GM21367 (cell line): ENCODE measurements around the gene IL4I1.

Experiments used
- ATAC-seq: cut with Tn5 transposase; IDR thresholded peaks from one replicate; pipeline ENCODE4 v1.9.1; 2021; ENCODE audit not compliant: unreplicated experiment

The IL4I1 gene

GRCh38 chr19:49895566-49896297 is 955 bp downstream of the IL4I1 start:
- ATAC-seq: no peak

GRCh38 chr19:49894879-49895565 is 1.7 kb downstream of the IL4I1 start:
- no peak for ATAC-seq

GRCh38 chr19:49894011-49894664 is 2.5 kb downstream of the IL4I1 start:
- no peak for ATAC-seq

DNA sequence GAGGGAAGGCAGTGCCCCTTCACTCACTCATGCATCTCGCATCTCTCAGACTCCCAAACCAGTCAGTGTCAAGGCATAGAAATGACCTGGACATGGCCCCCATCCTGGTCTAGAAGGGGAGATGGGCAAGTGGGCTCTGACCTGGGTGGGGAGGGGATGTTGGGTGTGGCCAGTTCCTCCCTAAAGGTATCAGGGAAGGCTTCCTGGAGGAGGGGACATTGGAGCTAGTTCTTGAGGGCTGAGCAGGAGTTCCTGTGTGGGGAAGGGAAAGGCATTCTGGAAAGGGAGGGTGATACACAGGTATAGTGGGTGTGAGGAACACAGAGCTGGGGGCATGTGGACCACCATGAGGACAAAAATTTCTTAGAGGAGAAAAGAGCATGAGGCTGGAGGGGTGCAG is 4.0 kb downstream of the IL4I1 start:
- no peak for ATAC-seq

- no peak for ATAC-seq
These were observed 5.3 kb downstream of the IL4I1 start for GRCh38 chr19:49891393-49891792.

DNA sequence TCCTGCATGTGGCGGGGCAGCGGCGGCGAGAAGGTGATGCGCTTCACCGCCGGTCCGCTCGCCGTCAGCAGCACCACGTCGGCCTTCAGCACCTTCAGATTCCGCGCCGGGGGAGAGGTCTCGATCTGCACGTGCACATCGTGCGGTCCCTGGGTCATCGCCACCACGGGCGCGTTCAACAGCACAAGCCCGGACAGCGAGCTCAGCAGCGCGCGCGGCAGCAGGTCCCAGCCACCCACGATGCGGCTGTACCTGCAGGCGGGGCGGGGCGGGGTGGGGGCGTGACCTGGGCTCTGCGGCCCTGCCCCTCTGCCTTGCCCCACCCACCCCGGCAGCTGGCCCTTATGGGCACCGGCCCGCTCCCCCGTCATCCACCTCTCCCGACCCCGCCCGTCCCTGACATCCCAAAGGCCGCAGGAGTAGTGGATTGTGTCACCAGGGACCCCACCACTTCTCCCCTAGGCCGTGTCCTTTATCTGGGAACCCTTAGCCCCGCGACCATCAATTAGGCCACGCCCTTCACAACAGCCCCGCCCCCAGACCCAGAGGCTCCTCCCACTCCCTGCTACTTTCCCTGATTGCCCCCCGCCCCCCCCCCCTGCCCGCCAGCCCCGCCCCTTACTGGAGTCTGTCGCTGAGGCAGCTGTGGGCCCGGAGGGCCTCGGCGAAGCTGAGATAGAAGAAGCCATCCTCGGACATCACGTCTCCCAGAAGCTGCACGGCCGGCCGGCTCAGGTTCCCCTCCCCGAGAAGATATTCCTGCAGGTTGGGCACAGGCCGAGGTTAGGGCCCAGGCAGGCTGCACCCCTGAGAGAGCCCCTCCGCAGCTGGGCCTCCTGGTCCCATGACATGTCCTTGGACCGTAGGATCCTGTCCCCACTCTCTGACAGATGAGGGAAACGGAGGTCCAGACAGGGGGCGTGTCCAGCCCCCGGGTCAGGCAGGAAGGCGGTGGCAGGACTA is 6.1 kb downstream of the IL4I1 start:
- no peak for ATAC-seq

DNA sequence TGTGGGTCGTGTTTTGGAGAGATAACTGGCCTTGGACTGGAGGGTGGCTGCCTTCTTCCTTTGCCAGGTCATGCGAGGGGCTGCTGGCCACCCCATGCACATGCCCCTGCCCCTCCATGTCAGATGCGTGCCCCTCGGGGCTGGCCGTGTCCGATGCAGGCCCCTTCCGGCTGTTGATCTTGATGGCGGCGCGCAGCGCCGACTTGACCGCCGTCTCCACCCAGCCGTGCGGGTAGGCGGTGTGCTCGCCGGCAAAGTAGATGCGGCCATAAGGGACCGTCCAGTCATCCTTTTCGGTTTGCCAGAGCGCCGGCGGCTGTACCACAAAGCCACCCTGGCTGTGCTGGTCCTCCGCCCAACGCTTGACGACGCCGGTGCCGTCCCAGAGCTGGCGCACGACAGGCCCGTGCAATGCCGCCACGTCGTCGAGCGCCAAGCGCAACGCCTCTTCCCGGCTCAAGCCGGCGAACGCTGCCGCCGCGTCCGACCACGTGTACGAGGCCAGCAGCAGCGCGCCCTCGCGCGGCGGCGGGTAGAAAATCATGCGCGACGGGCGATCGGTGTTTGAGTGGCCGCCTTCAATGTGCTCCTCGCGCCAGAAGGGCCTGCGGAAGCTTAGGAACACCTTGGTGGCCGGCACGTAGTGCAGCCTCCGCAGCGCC is 6.9 kb downstream of the IL4I1 start:
- ATAC-seq: no peak

DNA sequence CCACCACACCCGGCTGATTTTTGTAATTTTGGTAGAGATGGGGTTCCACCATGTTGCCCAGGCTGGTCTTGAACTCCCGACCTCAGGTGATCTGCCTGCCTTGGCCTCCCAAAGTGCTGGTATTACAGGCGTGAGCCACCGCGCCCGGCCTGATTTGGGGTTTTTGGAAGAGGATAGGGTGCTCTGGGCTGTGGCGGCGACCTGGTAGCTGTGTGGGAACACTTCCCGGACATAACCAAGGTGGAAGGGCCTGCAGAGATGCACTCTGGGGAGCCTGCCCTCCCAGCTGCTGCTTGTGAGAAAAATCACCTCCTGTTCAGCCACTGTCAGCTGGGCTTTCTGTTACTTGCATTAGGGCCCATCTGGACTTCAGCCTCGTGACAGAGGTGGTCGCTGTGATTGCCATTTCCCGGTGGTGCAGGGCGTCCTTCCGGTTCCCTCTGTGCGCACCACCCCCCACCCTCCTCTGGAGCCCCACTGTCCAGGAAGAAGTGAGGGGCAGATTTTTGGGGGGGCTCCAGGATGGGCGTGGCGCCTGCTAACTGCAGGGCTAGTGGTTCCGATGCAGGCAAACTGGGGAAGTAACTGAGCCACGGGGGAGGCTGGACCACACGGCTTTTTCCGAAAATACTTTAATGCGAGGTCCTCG is 7.5 kb downstream of the IL4I1 start:
- ATAC-seq: no peak

DNA sequence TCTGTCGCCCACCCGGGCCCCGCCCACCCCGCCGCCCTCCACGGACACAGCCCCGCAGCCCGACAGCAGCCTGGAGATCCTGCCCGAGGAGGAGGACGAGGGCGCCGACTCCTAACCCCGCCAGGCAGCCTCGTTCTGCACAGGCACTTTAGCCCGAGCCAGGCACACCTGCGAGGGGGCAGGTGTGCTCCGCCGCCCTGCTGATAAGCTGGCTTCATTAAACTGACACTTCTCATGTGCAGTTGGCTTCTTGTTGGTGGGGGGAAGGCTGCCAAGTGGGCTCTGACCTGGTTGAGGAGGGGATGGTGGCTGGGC is 8.2 kb downstream of the IL4I1 start:
- ATAC-seq: no peak

DNA sequence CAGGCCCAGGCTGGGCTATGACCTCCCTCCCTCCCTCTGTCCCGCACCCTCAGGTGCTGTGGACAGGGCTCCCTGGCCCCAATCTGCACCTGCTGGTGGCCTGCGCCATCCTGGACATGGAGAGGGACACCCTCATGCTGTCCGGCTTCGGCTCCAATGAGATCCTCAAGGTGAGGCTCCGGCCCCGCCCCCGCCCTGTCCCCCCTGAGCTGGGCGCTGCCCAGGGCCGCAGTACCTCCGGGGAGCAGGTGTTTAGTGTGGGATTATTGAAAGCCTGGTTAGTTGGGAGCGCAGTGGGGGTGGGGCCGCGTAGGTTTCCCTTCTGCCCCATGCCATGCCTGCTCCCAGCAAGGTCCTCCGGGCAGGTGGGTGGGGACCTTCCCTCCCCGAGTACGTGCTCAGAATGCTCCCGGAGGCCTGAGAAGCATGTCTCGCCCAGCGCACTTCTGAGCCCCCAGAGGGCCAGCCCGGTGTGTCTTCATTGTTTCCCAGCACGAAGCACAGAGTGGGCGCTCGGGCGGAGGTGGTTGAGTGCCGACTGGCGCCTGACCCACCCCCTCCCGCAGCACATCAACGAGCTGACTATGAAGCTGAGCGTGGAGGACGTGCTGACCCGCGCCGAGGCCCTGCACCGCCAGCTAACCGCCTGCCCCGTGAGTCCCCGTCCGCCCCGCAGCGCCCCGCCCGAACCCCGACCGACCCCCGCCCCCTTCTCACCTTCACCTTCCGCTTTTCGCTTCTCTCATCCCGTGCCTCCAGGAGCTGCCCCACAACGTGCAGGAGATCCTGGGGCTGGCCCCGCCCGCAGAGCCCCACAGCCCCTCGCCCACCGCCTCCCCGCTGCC is 8.8 kb downstream of the IL4I1 start:
- ATAC-seq: no peak

DNA sequence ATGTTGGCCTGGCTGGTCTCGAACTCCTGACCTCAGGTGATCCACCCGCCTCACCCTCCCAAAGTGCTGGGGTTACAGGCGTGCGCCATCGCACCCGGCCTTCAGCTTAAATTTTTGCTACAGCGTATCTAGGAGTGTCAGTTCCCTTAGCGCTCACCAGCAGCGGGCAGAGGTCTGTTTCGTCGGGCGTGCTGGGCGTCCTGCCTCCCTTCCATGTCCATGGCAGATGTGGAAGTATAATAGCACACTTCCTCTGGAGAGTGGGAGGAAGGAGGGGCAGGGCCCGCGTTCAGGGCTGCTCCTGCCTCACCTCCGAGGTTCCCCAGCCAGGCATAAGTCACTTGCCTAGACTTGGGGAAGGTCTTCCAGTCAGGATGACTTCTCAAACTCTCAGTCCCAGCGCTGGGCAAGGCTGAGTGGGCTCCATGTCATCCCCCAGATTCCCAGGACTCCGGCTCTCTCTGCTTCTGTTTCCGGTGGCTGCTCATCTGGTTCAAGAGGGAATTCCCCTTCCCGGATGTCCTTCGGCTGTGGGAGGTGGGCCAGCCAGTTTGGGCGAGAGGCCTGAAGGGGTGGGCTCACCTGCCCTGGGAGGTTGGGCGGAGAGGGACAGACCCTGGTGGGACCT is 9.5 kb downstream of the IL4I1 start:
- no peak for ATAC-seq

- no peak for ATAC-seq
These were observed 11.9 kb downstream of the IL4I1 start for GRCh38 chr19:49884760-49885159.

DNA sequence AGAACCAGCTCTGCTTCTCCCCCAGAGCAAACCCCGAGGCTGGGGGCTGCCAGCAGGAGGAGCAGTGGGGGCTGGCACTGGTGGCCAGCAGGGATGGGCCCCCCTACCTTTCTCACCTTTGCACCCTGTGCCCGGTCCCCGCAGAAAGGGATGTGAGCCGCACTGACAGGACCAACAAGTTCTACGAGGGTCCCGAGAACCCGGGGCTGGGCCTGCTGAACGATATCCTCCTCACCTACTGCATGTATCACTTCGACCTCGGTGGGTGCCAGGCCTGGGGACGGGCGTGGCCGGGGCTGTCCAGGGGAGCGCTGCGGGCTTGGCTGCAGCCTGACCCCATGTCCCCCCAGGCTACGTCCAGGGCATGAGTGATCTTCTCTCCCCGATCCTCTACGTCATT is 12.6 kb downstream of the IL4I1 start:
- ATAC-seq: no peak

GRCh38 chr19:49883094-49883493 is 13.6 kb downstream of the IL4I1 start:
- no peak for ATAC-seq

GRCh38 chr19:49882643-49883042 is 14.0 kb downstream of the IL4I1 start:
- no peak for ATAC-seq

GRCh38 chr19:49881672-49882394 is 14.9 kb downstream of the IL4I1 start:
- ATAC-seq: no peak

GRCh38 chr19:49881186-49881585 is 15.5 kb downstream of the IL4I1 start:
- no peak for ATAC-seq

GRCh38 chr19:49880162-49880869 is 16.4 kb downstream of the IL4I1 start:
- ATAC-seq: no peak
